NOMO-1 treated with DMSO at 0.1 percent for 48 hours (cell line): ENCODE data around the gene USP37.
A peak's percentile ranks its signal among the peaks of the same experiment; 100 is the strongest.

Experiments used
- DNase-seq: peaks from one replicate; lab custom pipeline; 2025; ENCODE audit not compliant: unreplicated experiment; lab: John Stamatoyannopoulos, UW

USP37 gene

DNA sequence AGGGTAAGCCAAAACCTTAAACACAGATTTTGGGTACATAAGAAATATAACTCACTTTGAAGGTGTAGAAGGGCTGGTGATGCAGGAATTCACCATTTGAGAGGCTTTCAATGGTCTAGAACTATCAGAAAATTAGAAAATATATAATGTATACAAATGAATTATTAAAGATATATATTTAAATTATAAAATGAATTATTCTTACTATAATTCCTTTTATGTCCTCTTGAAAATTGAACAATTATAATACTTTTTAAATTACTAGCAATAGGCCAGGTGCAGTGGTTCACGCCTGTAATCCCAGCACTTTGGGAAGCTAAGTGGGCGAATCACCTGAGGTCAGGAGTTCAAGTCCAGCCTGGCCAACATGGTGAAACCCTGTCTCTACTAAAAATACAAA lies 88.6 kb downstream of the USP37 start:
- no peak for DNase-seq

DNA sequence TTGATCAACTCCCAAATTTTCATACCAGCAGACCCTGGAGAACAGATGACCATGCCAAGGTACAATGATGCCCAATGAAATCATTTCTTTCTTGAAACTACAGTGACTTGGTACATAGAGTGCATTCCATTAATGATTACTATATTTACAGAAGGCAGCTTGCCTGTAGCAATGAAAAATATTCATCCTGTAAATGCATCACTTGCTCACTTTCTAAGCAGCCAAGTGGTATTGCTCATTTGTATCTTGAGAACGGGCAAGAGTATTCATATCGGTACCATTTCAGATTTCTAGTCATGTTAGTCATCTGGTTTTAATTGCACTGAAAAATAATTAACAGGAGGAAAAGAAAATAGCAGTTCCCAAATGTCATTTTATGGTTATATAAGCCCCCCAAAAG lies 89.6 kb downstream of the USP37 start:
- DNase-seq, result no peak

- no peak for DNase-seq
Measured at GRCh38 chr2:218477247-218477646, 90.9 kb downstream of the USP37 start.

- DNase-seq, result no peak
Measured at GRCh38 chr2:218476676-218477075, 91.5 kb downstream of the USP37 start.

DNA sequence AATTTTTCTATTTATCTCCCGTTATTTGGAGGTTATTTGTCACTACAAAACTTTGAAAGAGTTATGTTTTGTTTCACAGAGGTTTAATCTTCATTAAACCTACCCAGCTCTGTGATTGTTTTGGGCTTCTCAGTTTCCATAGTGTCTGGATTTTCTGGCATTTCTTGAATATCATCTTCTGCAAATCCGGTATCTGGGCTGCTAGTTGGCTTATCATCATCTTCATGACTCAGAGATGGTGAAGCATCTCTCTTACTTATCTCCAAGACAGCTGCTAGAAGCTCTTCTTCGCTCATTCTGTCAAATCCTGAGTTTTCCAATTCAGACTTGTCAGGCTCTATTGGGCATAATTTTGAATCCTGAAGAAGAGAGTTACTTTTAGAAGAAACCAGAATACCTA lies 93.6 kb downstream of the USP37 start:
- no peak for DNase-seq

GRCh38 chr2:218472988-218473387 lies 95.2 kb downstream of the USP37 start:
- peak; percentile 8 for DNase-seq

DNA sequence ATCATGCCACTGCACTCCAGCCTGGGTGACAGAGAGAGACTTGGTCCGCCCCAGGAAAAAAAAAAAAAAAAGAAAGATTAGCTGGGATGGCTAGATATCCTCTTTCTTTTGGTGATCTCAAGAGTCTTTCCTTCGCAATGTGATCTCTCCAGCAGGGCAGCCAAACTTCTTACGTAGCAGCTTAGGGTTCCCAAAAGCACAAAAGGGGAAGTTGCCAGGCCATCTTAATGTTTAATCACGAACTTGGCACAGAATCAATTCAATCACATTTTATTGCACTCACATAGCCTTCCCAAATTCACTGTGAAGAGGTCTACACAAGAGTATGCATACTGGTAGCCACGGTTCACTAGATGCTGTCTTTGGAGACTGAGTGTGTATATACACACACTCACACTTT lies 96.2 kb downstream of the USP37 start:
- DNase-seq, result peak; percentile 54

- peak; percentile 31 for DNase-seq
Measured at GRCh38 chr2:218471036-218471435, 97.1 kb downstream of the USP37 start.

DNA sequence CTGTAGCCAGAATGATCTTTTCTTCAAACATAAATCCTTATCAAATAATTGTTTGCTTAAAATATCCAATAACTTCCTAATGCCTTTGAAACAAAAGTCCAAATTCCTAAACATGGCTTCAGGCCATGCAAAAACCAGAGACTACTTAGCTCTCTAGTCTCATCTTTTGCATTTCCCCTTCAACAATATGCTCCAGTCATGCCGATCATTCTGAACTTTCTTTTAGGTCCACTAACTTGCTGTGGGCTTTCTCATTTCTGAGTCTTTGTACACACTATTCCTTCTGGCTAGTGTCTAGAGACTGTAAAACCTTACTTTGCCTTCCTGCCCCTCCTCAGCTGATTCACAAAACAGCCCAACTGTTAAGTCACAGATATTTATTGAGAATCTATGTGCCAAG lies 97.7 kb downstream of the USP37 start:
- DNase-seq, result no peak

- DNase-seq, result no peak
Measured at GRCh38 chr2:218465987-218466633, 102.0 kb downstream of the USP37 start.

DNA sequence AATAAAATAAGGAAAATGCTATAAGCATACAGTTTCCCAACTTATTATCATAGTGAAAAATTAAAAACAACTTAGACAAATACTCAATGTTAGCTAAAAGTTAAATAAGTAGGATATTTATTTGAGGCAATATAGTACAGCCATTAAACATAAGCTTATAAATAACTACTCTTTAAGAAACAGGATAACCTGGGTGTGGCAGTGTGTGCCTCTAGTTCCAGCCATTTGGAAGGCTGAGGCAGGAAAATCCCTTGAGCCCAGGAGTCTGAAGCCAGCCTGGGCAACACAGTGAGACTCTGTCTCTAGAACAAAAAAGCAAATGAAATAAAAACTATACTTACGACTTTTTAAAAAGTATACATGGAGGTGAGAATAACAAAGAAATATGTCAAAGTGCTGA lies 109.6 kb downstream of the USP37 start:
- DNase-seq, result no peak

- DNase-seq, result no peak
Measured at GRCh38 chr2:218456849-218457248, 111.3 kb downstream of the USP37 start.

- DNase-seq, result no peak
Measured at GRCh38 chr2:218452079-218452478, 116.1 kb downstream of the USP37 start.

DNA sequence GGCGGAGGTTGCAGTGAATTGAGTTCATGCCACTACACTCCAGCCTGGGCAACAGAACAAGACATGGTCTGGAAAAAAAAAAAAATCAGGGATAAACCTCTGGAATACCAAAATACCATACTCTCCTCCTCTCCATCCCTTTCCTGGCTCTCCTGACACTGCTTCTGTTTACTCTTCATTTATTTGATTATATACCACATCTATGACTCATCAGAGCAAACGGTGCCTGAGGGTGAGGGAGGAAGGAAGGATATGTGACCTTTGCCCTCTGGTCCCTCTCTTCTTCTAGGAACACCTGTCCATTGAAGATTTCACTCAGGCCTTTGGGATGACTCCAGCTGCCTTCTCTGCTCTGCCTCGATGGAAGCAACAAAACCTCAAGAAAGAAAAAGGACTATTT lies 119.2 kb downstream of the USP37 start:
- no peak for DNase-seq

GRCh38 chr2:218447072-218447471 lies 121.1 kb downstream of the USP37 start:
- no peak for DNase-seq

GRCh38 chr2:218446547-218446946 lies 121.6 kb downstream of the USP37 start:
- DNase-seq, result no peak

- DNase-seq, result no peak
Measured at GRCh38 chr2:218445602-218446001, 122.5 kb downstream of the USP37 start.

DNA sequence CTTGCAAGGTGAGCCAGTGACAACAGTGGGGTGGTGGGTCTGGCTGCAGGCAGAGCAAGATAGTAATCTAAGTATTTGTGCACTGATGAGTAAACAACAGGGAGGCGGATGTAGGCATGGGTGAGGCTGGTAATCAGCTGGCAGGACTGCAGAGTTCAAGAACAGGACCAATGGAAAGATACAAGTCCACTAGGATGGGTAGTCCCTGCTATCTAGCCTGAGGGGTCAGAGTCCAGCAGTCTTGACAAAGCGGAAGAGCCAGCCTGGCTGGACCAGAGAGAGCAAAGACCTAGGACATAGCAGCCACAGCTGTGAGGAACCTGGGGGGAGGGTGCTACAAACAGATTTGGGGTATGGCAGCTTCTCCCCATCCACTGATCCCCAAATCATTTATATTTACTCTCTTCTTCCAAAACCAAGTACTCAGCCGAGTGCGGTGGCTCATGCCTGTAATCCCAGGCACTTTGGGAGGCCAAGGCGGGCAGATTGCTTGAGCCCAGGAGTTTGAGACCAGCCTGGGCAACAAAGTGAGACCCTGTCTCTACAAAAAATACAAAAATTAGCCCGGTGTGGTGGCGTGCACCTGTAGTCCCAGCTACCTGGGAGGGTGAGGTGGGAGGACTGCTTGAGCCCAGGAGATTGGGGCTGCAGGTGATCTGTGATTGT lies 123.3 kb downstream of the USP37 start:
- no peak for DNase-seq

DNA sequence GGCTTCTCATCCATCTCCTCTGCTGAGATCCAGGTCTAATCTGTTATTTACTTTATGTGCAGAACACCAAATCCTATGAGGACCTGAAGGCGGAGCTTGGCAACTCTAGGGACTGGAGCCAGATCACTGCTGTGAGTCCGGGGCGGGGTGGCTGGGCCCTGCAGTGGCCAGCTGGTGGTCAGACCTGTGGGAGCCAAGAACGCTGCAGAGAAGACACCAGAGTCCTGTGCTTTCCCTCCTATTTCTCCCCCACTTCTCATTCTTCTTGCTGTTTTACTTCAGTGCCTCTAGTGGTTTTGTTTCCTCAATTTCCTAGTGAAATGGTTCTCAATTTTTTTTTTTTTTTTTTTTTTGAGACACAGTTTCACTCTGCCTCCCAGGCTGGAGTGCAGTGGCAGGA lies 129.6 kb downstream of the USP37 start:
- peak; percentile 53 for DNase-seq

- DNase-seq, result no peak
Measured at GRCh38 chr2:218437969-218438368, 130.2 kb downstream of the USP37 start.

DNA sequence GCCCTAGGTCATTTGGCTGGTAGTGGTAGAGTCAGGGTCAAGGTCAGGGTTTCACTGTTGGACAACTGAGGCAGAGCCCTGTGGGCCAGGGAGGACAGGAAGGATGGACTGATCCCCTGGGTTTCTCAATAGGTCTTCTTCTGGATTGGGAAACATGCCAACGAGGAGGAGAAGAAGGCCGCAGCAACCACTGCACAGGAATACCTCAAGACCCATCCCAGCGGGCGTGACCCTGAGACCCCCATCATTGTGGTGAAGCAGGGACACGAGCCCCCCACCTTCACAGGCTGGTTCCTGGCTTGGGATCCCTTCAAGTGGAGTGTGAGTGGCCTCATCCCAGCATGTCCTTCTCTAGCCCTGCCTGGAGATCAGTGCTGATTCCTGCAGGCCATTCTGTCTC lies 131.2 kb downstream of the USP37 start:
- DNase-seq, result no peak

GRCh38 chr2:218435003-218435982 lies 132.9 kb downstream of the USP37 start:
- DNase-seq, result no peak
